Stimulated activated CD4-positive, alpha-beta T cell treated with anti-CD3 and anti-CD28 coated beads, Interleukin-2, amount 100 ng/mL, for 48 hours (primary cell): Measurements from ENCODE around the gene OCSTAMP.

Source experiments
- DNase-seq, 2 donors: peaks; one replicate each; pipeline ENCODE4 v3.0.0-alpha.2; 2020

The OCSTAMP gene

GRCh38 chr20:46507760-46508407, 42.6 kb downstream of the OCSTAMP start:
- no peak for DNase-seq

GRCh38 chr20:46505506-46505905, 44.9 kb downstream of the OCSTAMP start:
- no peak for DNase-seq

GRCh38 chr20:46501961-46502360, 48.5 kb downstream of the OCSTAMP start:
- DNase-seq: no peak

- no peak for DNase-seq
Measured at GRCh38 chr20:46501337-46501942, 49.0 kb downstream of the OCSTAMP start.

- DNase-seq: no peak
Measured at GRCh38 chr20:46494077-46494476, 56.4 kb downstream of the OCSTAMP start.

GRCh38 chr20:46491354-46491753, 59.1 kb downstream of the OCSTAMP start:
- DNase-seq: no peak
